Neural progenitor cell (in vitro differentiated cells): ENCODE measurements around the gene RXRG.

ENCODE experiments used
- CTCF ChIP-seq: fragments of 200-600 bp; sonication (generic); IDR thresholded peaks from 2 replicates; pipeline ENCODE4 v1.5.1; 2017; ENCODE audit warnings: antibody characterized with exemption, mild to moderate bottlenecking
- EZH2 ChIP-seq: fragments of 200-600 bp; sonication (generic); IDR thresholded peaks from 2 replicates; pipeline ENCODE4 v1.6.1; 2017; ENCODE audit warnings: antibody characterized with exemption, mild to moderate bottlenecking, moderate library complexity

- TF ChIP-seq CTCF (no peak), EZH2 (no peak)
Measured at GRCh38 chr1:165365341-165365740, 79.6 kb downstream of the RXRG start.
